ENCODE results near the gene HADHA. TPM values are rescaled to one million over a fixed set of nuclear protein-coding genes. Genes with fewer than 3 reads are reported as not detected.

HADHA gene
- total RNA-seq, 1 experiment from 2014 or later: 219 TPM

GRCh38 chr2:26164231-26164630, 80.2 kb downstream of the HADHA start:
- in situ Hi-C loops (cut with HindIII; ENCODE audit: low sequenced_read_pairs): no loop called here
- DNase-seq (ENCODE audit: low spot score): no peak

DNA sequence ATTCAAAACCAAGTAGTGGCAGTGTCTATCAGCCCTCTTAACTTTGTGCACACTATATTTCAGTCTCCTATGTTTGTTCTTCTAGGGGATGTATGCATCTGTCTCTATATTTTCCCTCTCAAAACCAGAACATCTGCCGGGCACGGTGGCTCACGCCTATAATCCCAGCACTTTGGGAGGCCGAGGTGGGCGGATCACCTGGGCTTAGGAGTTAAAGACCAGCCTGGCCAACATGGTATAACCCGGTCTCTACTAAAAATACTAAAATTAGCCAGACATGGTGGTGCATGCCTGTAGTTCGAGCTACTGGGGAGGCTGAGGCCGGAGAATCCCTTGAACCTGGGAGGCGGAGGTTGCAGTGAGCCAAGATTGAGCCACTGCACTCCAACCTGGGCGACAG, 81.5 kb downstream of the HADHA start:
- in situ Hi-C loops (cut with HindIII; ENCODE audit: low sequenced_read_pairs): no loop called here

GRCh38 chr2:26161926-26162325, 82.5 kb downstream of the HADHA start:
- in situ Hi-C loops (cut with HindIII; ENCODE audit: low sequenced_read_pairs): no loop called here
- DNase-seq (ENCODE audit: low spot score): no peak

More for the DNA sequence above, 81.5 kb downstream of the HADHA start:
- DNase-seq (ENCODE audit: low spot score): no peak

DNA sequence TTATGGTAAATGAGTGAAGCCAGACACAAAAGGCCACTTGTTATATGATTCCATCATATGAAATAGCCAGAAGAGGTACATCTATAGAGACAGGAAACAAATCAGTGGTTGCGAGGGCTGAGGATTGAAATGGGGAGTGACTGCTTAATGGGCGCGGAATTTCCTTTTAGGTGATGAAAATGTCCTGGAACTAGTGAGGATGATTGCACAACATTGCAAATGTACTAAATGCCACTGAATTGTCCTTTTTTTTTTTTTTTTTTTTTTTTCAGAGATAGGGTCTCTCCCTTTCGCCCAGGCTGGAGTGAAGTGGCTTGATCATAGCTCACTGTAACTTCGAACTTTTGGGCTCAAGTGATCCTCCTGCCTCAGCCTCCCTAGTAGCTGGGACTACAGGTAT, 86.9 kb downstream of the HADHA start:
- in situ Hi-C loops (cut with HindIII; ENCODE audit: low sequenced_read_pairs): no loop called here
- no peak for DNase-seq (ENCODE audit: low spot score)

DNA sequence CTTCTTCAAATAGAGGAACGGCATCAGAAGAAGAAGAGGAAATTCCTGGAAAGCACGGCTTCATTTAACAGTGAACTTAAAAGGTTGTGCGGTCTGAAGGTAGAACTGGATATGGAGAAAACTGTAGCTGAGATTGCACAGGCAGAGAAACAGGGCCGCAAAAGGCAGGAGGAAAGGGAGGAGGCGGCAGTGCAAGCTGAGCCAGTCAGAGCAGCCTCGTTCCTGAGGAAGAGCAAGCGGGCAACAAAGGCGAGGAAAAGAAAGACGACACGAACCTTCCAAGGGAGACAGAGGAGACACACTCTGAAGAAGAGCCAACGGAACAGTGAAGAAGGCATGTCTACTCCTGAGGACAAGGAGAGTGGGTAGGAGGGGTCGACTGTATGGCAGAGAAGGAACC, 94.2 kb downstream of the HADHA start:
- no peak for DNase-seq (ENCODE audit: low spot score)
- in situ Hi-C loops (cut with HindIII; ENCODE audit: low sequenced_read_pairs): no loop called here

GRCh38 chr2:26148501-26148900, 95.9 kb downstream of the HADHA start:
- in situ Hi-C loops (cut with HindIII; ENCODE audit: low sequenced_read_pairs): no loop called here
- no peak for DNase-seq (ENCODE audit: low spot score)

GRCh38 chr2:26144953-26145680, 99.3 kb downstream of the HADHA start:
- DNase-seq (ENCODE audit: low spot score): peak; percentile 66
- in situ Hi-C loops (cut with HindIII; ENCODE audit: low sequenced_read_pairs): no loop called here

DNA sequence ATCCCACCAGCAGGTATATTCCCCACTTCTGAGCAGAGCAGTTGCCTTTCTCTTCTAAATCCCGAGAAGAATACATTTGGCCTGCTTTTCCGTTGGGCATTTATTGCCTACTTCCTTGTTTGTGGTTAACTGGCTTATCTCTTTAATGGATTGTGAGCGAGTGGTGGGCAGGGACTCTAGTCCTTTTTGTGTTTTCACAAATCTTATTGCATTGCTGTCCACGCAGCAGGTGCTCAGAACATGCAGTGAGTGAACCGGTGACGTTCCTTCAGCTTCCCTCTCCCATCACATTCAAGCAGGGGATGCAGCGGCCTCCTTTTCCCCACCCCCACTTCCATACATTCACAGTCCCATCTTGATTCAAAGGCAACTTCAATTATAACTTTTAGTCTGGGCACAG, 100.4 kb downstream of the HADHA start:
- in situ Hi-C loops (cut with HindIII; ENCODE audit: low sequenced_read_pairs): no loop called here
- DNase-seq (ENCODE audit: low spot score): no peak

GRCh38 chr2:26141145-26141769, 103.2 kb downstream of the HADHA start:
- DNase-seq (ENCODE audit: low spot score): no peak
- in situ Hi-C loops (cut with HindIII; ENCODE audit: low sequenced_read_pairs): no loop called here

Other genes with a start within 250 kb of the HADHA start
- 100 and 116 TPM in 2 replicates for gene RAB10, start 210.5 kb downstream of the HADHA start, total RNA-seq (2014; rRNA removed; shearing (Covaris generic))
- gene GAREM2, start 71.5 kb downstream of the HADHA start, total RNA-seq (2014; rRNA removed; shearing (Covaris generic)): 8.6 and 12.8 TPM in 2 replicates
- 17.8 and 30.6 TPM in 2 replicates for gene HADHB, start 307 bp upstream of the HADHA start, total RNA-seq (2014; rRNA removed; shearing (Covaris generic))
- gene SELENOI, start 101.5 kb upstream of the HADHA start, total RNA-seq (2014; rRNA removed; shearing (Covaris generic)): 9.2 and 15.2 TPM in 2 replicates
- gene ADGRF3, start 102.2 kb upstream of the HADHA start, total RNA-seq (2014; rRNA removed; shearing (Covaris generic)): 0.47 TPM in 1 of 2 replicates, not detected in the other
- not detected in 2 replicates for gene DRC1, start 157.3 kb upstream of the HADHA start, total RNA-seq (2014; rRNA removed; shearing (Covaris generic))
- 0.49 and 9.3 TPM in 2 replicates for gene OTOF, start 233.5 kb upstream of the HADHA start, total RNA-seq (2014; rRNA removed; shearing (Covaris generic))

All from G401 (cell line).